H1 (cell line): ENCODE data around the gene CASQ1. TPM values are rescaled to one million over a fixed set of nuclear protein-coding genes. Genes with fewer than 3 reads are reported as not detected.

Experiments used
- CTCF ChIA-PET: fragments of 300-600 bp; sonication (Branson Sonifier 250); formaldehyde crosslinking; loops from one replicate; lab custom pipeline; 2021; ENCODE audit not compliant: partially characterized antibody; lab: Charles Lee
- POLR2A ChIA-PET: fragments of 300-600 bp; sonication (Branson Sonifier 250); formaldehyde crosslinking; loops from one replicate; lab custom pipeline; 2021; ENCODE audit warnings: inconsistent platforms; ENCODE audit not compliant: partially characterized antibody; lab: Charles Lee
- DNase-seq, 2 experiments: peaks; one replicate each; pipeline versions ENCODE4 v3.0.0 to v3.0.0-alpha.2; 2010 to 2022; ENCODE audit warnings: low spot score in 2 of 2, low read depth in 1 of 2, mixed read lengths in 1 of 2
- FAIRE-seq: peaks from 2 replicates; lab custom pipeline; 2011; peaks lifted over from hg19 to GRCh38; lab: Jason Lieb, UNC
- H2AFZ ChIP-seq: 2 replicates; pipeline ENCODE4 v1.8.1; 2012; ENCODE audit warnings: low read length, inconsistent platforms
- H2AK5ac ChIP-seq: 2 replicates; pipeline ENCODE4 v1.6.1; 2013; ENCODE audit warnings: low read depth, low read length
- H2BK120ac ChIP-seq: replicated peaks from 2 replicates; pipeline ENCODE3; 2013; ENCODE audit warnings: low read depth, low read length, inconsistent platforms
- H2BK12ac ChIP-seq: 2 replicates; pipeline ENCODE4 v1.6.1; 2013; ENCODE audit warnings: low read depth, low read length
- H2BK15ac ChIP-seq: 2 replicates; pipeline ENCODE4 v1.6.1; 2013; ENCODE audit warnings: low read length
- H2BK20ac ChIP-seq: 2 replicates; pipeline ENCODE4 v1.6.1; 2013; ENCODE audit warnings: low read length
- H2BK5ac ChIP-seq: 2 replicates; pipeline ENCODE4 v1.6.1; 2013; ENCODE audit warnings: low read depth, low read length
- H3K14ac ChIP-seq: 2 replicates; pipeline ENCODE4 v1.6.1; 2013; ENCODE audit warnings: inconsistent platforms; ENCODE audit not compliant: insufficient read length
- H3K18ac ChIP-seq: 2 replicates; pipeline ENCODE4 v1.6.1; 2013; ENCODE audit warnings: low read length; ENCODE audit errors: extremely low read depth
- H3K23ac ChIP-seq: 2 replicates; pipeline ENCODE4 v1.6.1; 2013; ENCODE audit warnings: inconsistent platforms; ENCODE audit not compliant: insufficient read length
- H3K23me2 ChIP-seq: 2 replicates; pipeline ENCODE4 v1.6.1; 2013; ENCODE audit warnings: low read depth, low read length
- H3K27ac ChIP-seq: 2 replicates; pipeline ENCODE4 v1.6.1; 2011; ENCODE audit warnings: low read depth, low read length, inconsistent platforms
- H3K27me3 ChIP-seq, 4 experiments: replicated peaks in 1 of 4; 1 replicate in 1 of 4; 2 replicates in 3 of 4; pipeline versions ENCODE4 v1.6.1 to v1.8.1; 2011 to 2013; ENCODE audit warnings: low read length in 3 of 4, mild to moderate bottlenecking in 3 of 4, inconsistent platforms in 2 of 4, mixed read lengths in 2 of 4, moderate library complexity in 1 of 4; ENCODE audit not compliant: control insufficient read depth in 3 of 4, insufficient read depth in 3 of 4; ENCODE audit errors: extremely low read depth in 1 of 4
- H3K36me3 ChIP-seq, 4 experiments: 2 replicates each; pipeline versions ENCODE4 v1.6.1 to v1.8.1; 2011 to 2013; ENCODE audit warnings: mild to moderate bottlenecking in 4 of 4, low read length in 3 of 4, moderate library complexity in 2 of 4, control low read depth in 1 of 4, inconsistent platforms in 1 of 4; ENCODE audit not compliant: insufficient read depth in 4 of 4, control insufficient read depth in 2 of 4
- H3K4ac ChIP-seq: replicated peaks from 2 replicates; pipeline ENCODE3; 2013; ENCODE audit warnings: low read length, low read depth, mixed read lengths, inconsistent platforms; ENCODE audit not compliant: insufficient read length
- H3K4me1 ChIP-seq, 4 experiments: replicated peaks in 1 of 4; 1 replicate in 1 of 4; 2 replicates in 3 of 4; pipeline versions ENCODE4 v1.6.1 to v1.8.1; 2011 to 2013; ENCODE audit warnings: low read length in 3 of 4, inconsistent platforms in 2 of 4, mixed read lengths in 1 of 4; ENCODE audit not compliant: insufficient read depth in 4 of 4, control insufficient read depth in 3 of 4
- H3K4me2 ChIP-seq, 2 experiments: 2 replicates each; pipeline versions ENCODE4 v1.6.1 to v1.8.1; 2011 to 2013; ENCODE audit warnings: low read depth in 2 of 2, low read length in 2 of 2, control low read depth in 1 of 2, inconsistent platforms in 1 of 2, mild to moderate bottlenecking in 1 of 2; ENCODE audit not compliant: insufficient read depth in 1 of 2
- H3K4me3 ChIP-seq, 4 experiments: fragments of 200-600, 300-600 bp in 1 of 4; sonication (generic), shearing (Covaris generic), sonication (Bioruptor Twin) in 1 of 4; 2 replicates each; pipeline versions ENCODE4 v1.5.1 to v1.8.1; 2011 to 2016; ENCODE audit warnings: low read length in 4 of 4, low read depth in 3 of 4, control low read depth in 2 of 4, inconsistent platforms in 2 of 4, mild to moderate bottlenecking in 2 of 4, mixed read lengths in 1 of 4, moderate library complexity in 1 of 4; ENCODE audit not compliant: insufficient read depth in 2 of 4; ENCODE audit errors: extremely low read depth in 1 of 4
- H3K56ac ChIP-seq: replicated peaks from 2 replicates; pipeline ENCODE3; 2013; ENCODE audit warnings: low read depth, mild to moderate bottlenecking, mixed read lengths, low read length, inconsistent platforms; ENCODE audit not compliant: insufficient read length
- H3K79me1 ChIP-seq: 2 replicates; pipeline ENCODE4 v1.6.1; 2013; ENCODE audit warnings: low read depth, low read length, control low read depth
- H3K79me2 ChIP-seq, 2 experiments: 2 replicates each; pipeline versions ENCODE4 v1.6.1 to v1.8.1; 2012 to 2013; ENCODE audit warnings: low read length in 2 of 2, mild to moderate bottlenecking in 2 of 2, inconsistent platforms in 1 of 2; ENCODE audit not compliant: insufficient read depth in 2 of 2, control insufficient read depth in 1 of 2
- H3K9ac ChIP-seq, 4 experiments: replicated peaks in 1 of 4; 1 replicate in 1 of 4; 2 replicates in 3 of 4; pipeline versions ENCODE4 v1.6.1 to v1.8.1; 2011 to 2013; ENCODE audit warnings: low read depth in 3 of 4, low read length in 3 of 4, control low read depth in 2 of 4, mild to moderate bottlenecking in 2 of 4, moderate library complexity in 2 of 4, inconsistent platforms in 1 of 4; ENCODE audit errors: extremely low read depth in 1 of 4
- H3K9me3 ChIP-seq, 2 experiments: 2 replicates each; pipeline versions ENCODE4 v1.6.1 to v1.8.1; 2012 to 2013; ENCODE audit warnings: mild to moderate bottlenecking in 2 of 2, moderate library complexity in 2 of 2, control low read depth in 1 of 2, inconsistent platforms in 1 of 2, low read depth in 1 of 2, low read length in 1 of 2, mixed read lengths in 1 of 2; ENCODE audit not compliant: insufficient read depth in 2 of 2
- H4K20me1 ChIP-seq, 2 experiments: replicated peaks in 1 of 2; 2 replicates each; pipeline versions ENCODE3 to v1.8.1; 2011 to 2013; ENCODE audit warnings: inconsistent platforms in 2 of 2, low read length in 2 of 2, mild to moderate bottlenecking in 1 of 2; ENCODE audit not compliant: insufficient read depth in 2 of 2, control insufficient read depth in 1 of 2
- H4K5ac ChIP-seq: 2 replicates; pipeline ENCODE4 v1.6.1; 2013; ENCODE audit warnings: low read length, low read depth, mixed read lengths, inconsistent platforms; ENCODE audit not compliant: insufficient read length
- H4K8ac ChIP-seq: 2 replicates; pipeline ENCODE4 v1.8.0; 2013; ENCODE audit warnings: mild to moderate bottlenecking, moderate library complexity, low read length, inconsistent platforms; ENCODE audit not compliant: insufficient read depth; ENCODE audit errors: extremely low read depth
- H4K91ac ChIP-seq: replicated peaks from 2 replicates; pipeline ENCODE3; 2013; ENCODE audit warnings: low read length, mixed read lengths, inconsistent platforms; ENCODE audit not compliant: insufficient read length
- ATF3 ChIP-seq: IDR thresholded peaks from 2 replicates; pipeline ENCODE4 v1.6.1; 2011; ENCODE audit warnings: low read depth, mild to moderate bottlenecking, low read length; ENCODE audit not compliant: insufficient read depth
- CTBP2 ChIP-seq: IDR thresholded peaks from 2 replicates; pipeline ENCODE4 v1.7.0; 2011; ENCODE audit warnings: borderline replicate concordance, mild to moderate bottlenecking, moderate library complexity, mixed read lengths, low read length; ENCODE audit not compliant: insufficient read depth, insufficient read length
- KDM4A ChIP-seq: IDR thresholded peaks from one replicate; pipeline ENCODE4 v1.7.1; 2012; ENCODE audit warnings: low read depth, mild to moderate bottlenecking, moderate library complexity, low read length, inconsistent platforms; ENCODE audit not compliant: severe bottlenecking
- KDM5A ChIP-seq: fragments of 200-600 bp; IDR thresholded peaks from 2 replicates; pipeline ENCODE4 v1.7.1; 2012; ENCODE audit warnings: mild to moderate bottlenecking, low read length, inconsistent platforms, mixed read lengths
- PHF8 ChIP-seq: fragments of 200-600 bp; sonication (generic); conservative IDR thresholded peaks from 2 replicates; pipeline ENCODE4 v1.7.1; 2012; ENCODE audit warnings: low read depth, mild to moderate bottlenecking, inconsistent platforms, low read length, moderate library complexity
- POLR2A ChIP-seq, 2 experiments: IDR thresholded peaks; 1 replicate in 1 of 2; 2 replicates in 1 of 2; pipeline ENCODE4 v1.6.1; 2011; ENCODE audit warnings: low read depth in 2 of 2, low read length in 2 of 2, mild to moderate bottlenecking in 2 of 2; ENCODE audit errors: control extremely low read depth in 1 of 2
- POLR2AphosphoS5 ChIP-seq: IDR thresholded peaks from 2 replicates; pipeline ENCODE4 v1.6.1; 2011; ENCODE audit warnings: low read depth, low read length
- SP4 ChIP-seq: IDR thresholded peaks from 2 replicates; pipeline ENCODE4 v1.6.1; 2012; ENCODE audit warnings: low read length, inconsistent platforms
- TEAD4 ChIP-seq: IDR thresholded peaks from 2 replicates; pipeline ENCODE4 v1.6.1; 2012; ENCODE audit warnings: low read depth, low read length, inconsistent platforms, mixed read lengths
- WGBS, 2 experiments: shearing (Covaris generic) in 1 of 2; methylation state at CpG; one replicate each; pipeline versions ENCODE4 v1.1.6 to v1.1.7; 2013 to 2015; ENCODE audit warnings: low lambda C conversion rate in 2 of 2, mixed read lengths in 2 of 2, inconsistent platforms in 1 of 2, low coverage in 1 of 2, missing lambda C conversion rate in 1 of 2; ENCODE audit not compliant: insufficient replicate concordance in 2 of 2, insufficient coverage in 1 of 2, insufficient read length in 1 of 2; ENCODE audit errors: extremely low coverage in 1 of 2, missing lambda C conversion rate in 1 of 2; 5-methylcytosine and 5-hydroxymethylcytosine counted together
- polyA plus RNA-seq, 7 experiments: library from polyadenylated mRNA; depleted of rRNA in 3 of 7; stranded (reverse) in 5 of 7; unstranded in 2 of 7; fragments of >200 nt in 5 of 7; fragments of 200-250 nt in 2 of 7; gene quantifications; 1 replicate in 5 of 7; 2 replicates in 1 of 7; 4 replicates in 1 of 7; pipeline versions ENCODE4 v1.2.1 to v1.2.3, GENCODE V29; 2011 to 2013; ENCODE audit warnings: missing spikeins in 2 of 7, mixed read lengths in 2 of 7
- total RNA-seq: library from RNA; stranded (reverse); fragmentation: NEBNext Ultra II Directional; extraction: Animal tissue kit (Norgen Biotek cat#: 25700); gene quantifications from 2 replicates; pipeline ENCODE4 v1.2.1, GENCODE V29; 2021

The CASQ1 gene
- total and polyA plus RNA-seq, 2 of the 8 experiments (the other 6 are each of a cell fraction or from before 2014, with no cell fraction given) = 0.80 to 1.3 TPM

- ChIA-PET POLR2A (interaction anchor here (0.7 to 2.1 kb wide), 12 partner anchors 8 to 63 kb away, joined by 3 to 8 read pairs (median 3); partner anchors contain the start of gene DCAF8), CTCF (interaction anchor here (1.0 to 4.6 kb wide), 15 partner anchors 11 to 198 kb away, joined by 3 to 24 read pairs (median 4); no protein-coding TSS in a partner anchor)
- Histone ChIP-seq H4K8ac (no peak overlapping the region), H2BK12ac (no peak overlapping the region), H3K23ac (no peak overlapping the region), H3K14ac (no peak overlapping the region), H4K5ac (no peak overlapping the region), H3K9me3 (no peaks in the 10 kb centered on the region), H4K20me1 (peaks cover 2 to 5% of the 10 kb centered on the region in 2 experiments), H3K36me3 (peaks cover 3 to 34% (median 17%) of the 10 kb centered on the region in 4 experiments), H2BK120ac (no peak overlapping the region), H3K4me2 (no peak overlapping the region), H3K79me1 (no peaks in the 10 kb centered on the region), H3K4me1 (no peaks in the 10 kb centered on the region), H3K9ac (no peak overlapping the region), H2AK5ac (no peak overlapping the region), H3K79me2 (peaks cover 0 to 52% of the 10 kb centered on the region in 2 experiments; a peak in 2 of 4 replicates), H2BK15ac (no peak overlapping the region), H3K18ac (no peak overlapping the region), H3K27ac (no peak overlapping the region), H3K4ac (no peak overlapping the region), H3K56ac (no peak overlapping the region), H3K27me3 (no peaks in the 10 kb centered on the region), H3K23me2 (no peaks in the 10 kb centered on the region; the same call in 1 of the 2 replicates), H3K4me3 (no peak overlapping the region), H2BK5ac (no peak overlapping the region), H4K91ac (no peak overlapping the region), H2AFZ (no peak overlapping the region), H2BK20ac (no peak overlapping the region)
- DNase-seq (no peak), FAIRE-seq (no peak)
- 90% methylated on average over 1 of the region's 1 CpG; no CpG with 5 or more reads in 1 of the 2 experiments for WGBS, 2 experiments
- TF ChIP-seq KDM5A (no peak), CTBP2 (no peak), ATF3 (no peak), KDM4A (no peak), SP4 (no peak), POLR2AphosphoS5 (no peak), POLR2A (IDR thresholded peaks at IDR 0.05; ENCODE audit: control extremely low read depth in 1 of 2, low read depth in 2 of 2, low read length in 2 of 2) (no peak), TEAD4 (no peak), PHF8 (no peak)
Observed at GRCh38 chr1:160244209-160244608, 53.8 kb downstream of the CASQ1 start.
